Loucy (cell line): Measurements from ENCODE around the gene TRAPPC12.

Experiments
- H2AFZ ChIP-seq: fragments of 200-600 bp; sonication (generic); 2 replicates; pipeline ENCODE4 v1.6.0; 2016; ENCODE audit warnings: antibody characterized with exemption, mild to moderate bottlenecking, low read length, moderate library complexity
- H3F3A ChIP-seq: fragments of 200-600 bp; 2 replicates; pipeline ENCODE4 v1.6.0; 2016; ENCODE audit warnings: antibody characterized with exemption, low read depth, mild to moderate bottlenecking
- H3K27me3 ChIP-seq: fragments of 200-600 bp; sonication (generic); 2 replicates; pipeline ENCODE4 v1.6.1; 2014; ENCODE audit warnings: low read length, mild to moderate bottlenecking; ENCODE audit not compliant: insufficient read depth, poor library complexity, severe bottlenecking
- H3K36me3 ChIP-seq: fragments of 200-600 bp; sonication (generic); 2 replicates; pipeline ENCODE4 v1.6.1; 2016; ENCODE audit warnings: low read length; ENCODE audit not compliant: insufficient read depth
- H3K4me1 ChIP-seq: fragments of 200-600 bp; sonication (generic); 2 replicates; pipeline ENCODE4 v1.5.1; 2014; ENCODE audit warnings: low read length, mild to moderate bottlenecking; ENCODE audit not compliant: insufficient read depth, poor library complexity, severe bottlenecking
- H3K4me2 ChIP-seq: fragments of 200-600 bp; sonication (generic); 2 replicates; pipeline ENCODE4 v1.6.0; 2014; ENCODE audit warnings: antibody characterized with exemption, low read length, low read depth, mild to moderate bottlenecking; ENCODE audit not compliant: poor library complexity, severe bottlenecking
- H3K4me3 ChIP-seq: fragments of 200-600 bp; sonication (generic); 2 replicates; pipeline ENCODE4 v1.5.1; 2014; ENCODE audit warnings: low read length, mild to moderate bottlenecking, mixed read lengths; ENCODE audit not compliant: poor library complexity, severe bottlenecking
- H3K79me2 ChIP-seq: fragments of 200-600 bp; sonication (generic); 2 replicates; pipeline ENCODE4 v1.6.1; 2014; ENCODE audit warnings: low read length; ENCODE audit not compliant: insufficient read depth
- H3K9ac ChIP-seq: fragments of 200-600 bp; sonication (generic); 2 replicates; pipeline ENCODE4 v1.6.0; 2014; ENCODE audit warnings: mild to moderate bottlenecking, low read depth, low read length, moderate library complexity; ENCODE audit not compliant: poor library complexity, severe bottlenecking
- H3K9me2 ChIP-seq: fragments of 200-600 bp; sonication (generic); replicated peaks from 2 replicates; pipeline ENCODE4 v1.6.1; 2016; ENCODE audit warnings: low read depth, low read length, mixed read lengths
- H3K9me3 ChIP-seq: fragments of 200-600 bp; sonication (generic); 2 replicates; pipeline ENCODE4 v1.6.1; 2014; ENCODE audit warnings: mild to moderate bottlenecking, antibody characterized with exemption, low read length, low read depth; ENCODE audit not compliant: insufficient read depth
- H4K20me1 ChIP-seq: fragments of 200-600 bp; sonication (generic); 2 replicates; pipeline ENCODE4 v1.6.0; 2014; ENCODE audit warnings: antibody characterized with exemption, low read length, mild to moderate bottlenecking; ENCODE audit not compliant: insufficient read depth, poor library complexity, severe bottlenecking
- EZH2phosphoT487 ChIP-seq: fragments of 200-600 bp; IDR thresholded peaks from 2 replicates; pipeline ENCODE4 v1.6.1; 2018; ENCODE audit warnings: antibody characterized with exemption, mild to moderate bottlenecking, moderate library complexity, borderline replicate concordance
- TF ChIP-seq, protein P1 (sequence below): fragments of 200-600 bp; sonication (generic); conservative IDR thresholded peaks from 2 replicates; pipeline ENCODE4 v1.5.1; 2014; ENCODE audit warnings: mild to moderate bottlenecking, antibody characterized with exemption, low read length

The TRAPPC12 gene

GRCh38 chr2:3449086-3449485 is 69.6 kb downstream of the TRAPPC12 start:
- H3K36me3 ChIP-seq = peaks cover 48% of the 10 kb centered on the region; the same call in 1 of the 2 replicates
- no peaks in the 10 kb centered on the region for H3F3A ChIP-seq
- H3K9ac ChIP-seq = no peak overlapping the region
- TF ChIP-seq EZH2phosphoT487 = no peak
- TF ChIP-seq, protein P1, sequence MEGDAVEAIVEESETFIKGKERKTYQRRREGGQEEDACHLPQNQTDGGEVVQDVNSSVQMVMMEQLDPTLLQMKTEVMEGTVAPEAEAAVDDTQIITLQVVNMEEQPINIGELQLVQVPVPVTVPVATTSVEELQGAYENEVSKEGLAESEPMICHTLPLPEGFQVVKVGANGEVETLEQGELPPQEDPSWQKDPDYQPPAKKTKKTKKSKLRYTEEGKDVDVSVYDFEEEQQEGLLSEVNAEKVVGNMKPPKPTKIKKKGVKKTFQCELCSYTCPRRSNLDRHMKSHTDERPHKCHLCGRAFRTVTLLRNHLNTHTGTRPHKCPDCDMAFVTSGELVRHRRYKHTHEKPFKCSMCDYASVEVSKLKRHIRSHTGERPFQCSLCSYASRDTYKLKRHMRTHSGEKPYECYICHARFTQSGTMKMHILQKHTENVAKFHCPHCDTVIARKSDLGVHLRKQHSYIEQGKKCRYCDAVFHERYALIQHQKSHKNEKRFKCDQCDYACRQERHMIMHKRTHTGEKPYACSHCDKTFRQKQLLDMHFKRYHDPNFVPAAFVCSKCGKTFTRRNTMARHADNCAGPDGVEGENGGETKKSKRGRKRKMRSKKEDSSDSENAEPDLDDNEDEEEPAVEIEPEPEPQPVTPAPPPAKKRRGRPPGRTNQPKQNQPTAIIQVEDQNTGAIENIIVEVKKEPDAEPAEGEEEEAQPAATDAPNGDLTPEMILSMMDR = no peak
- no peak overlapping the region for H3K4me2 ChIP-seq
- no peaks in the 10 kb centered on the region for H3K9me3 ChIP-seq
- H4K20me1 ChIP-seq = no peaks in the 10 kb centered on the region
- H3K27me3 ChIP-seq = no peaks in the 10 kb centered on the region
- H3K9me2 ChIP-seq = no peaks in the 10 kb centered on the region
- no peak overlapping the region for H2AFZ ChIP-seq
- no peaks in the 10 kb centered on the region for H3K79me2 ChIP-seq
- no peaks in the 10 kb centered on the region for H3K4me1 ChIP-seq
- H3K4me3 ChIP-seq = no peak overlapping the region

- Histone ChIP-seq H3K9me2 (no peaks in the 10 kb centered on the region), H3K4me3 (no peak overlapping the region), H3K79me2 (no peaks in the 10 kb centered on the region), H3F3A (no peaks in the 10 kb centered on the region), H3K27me3 (no peaks in the 10 kb centered on the region), H3K4me2 (no peak overlapping the region), H4K20me1 (no peaks in the 10 kb centered on the region), H3K36me3 (peaks cover 43% of the 10 kb centered on the region; the same call in 1 of the 2 replicates), H3K9me3 (no peaks in the 10 kb centered on the region), H3K4me1 (no peaks in the 10 kb centered on the region), H3K9ac (no peak overlapping the region), H2AFZ (no peak overlapping the region)
- TF ChIP-seq, protein P1 = no peak
- no peak for TF ChIP-seq EZH2phosphoT487
Observed at GRCh38 chr2:3449936-3450335, 70.4 kb downstream of the TRAPPC12 start.

DNA sequence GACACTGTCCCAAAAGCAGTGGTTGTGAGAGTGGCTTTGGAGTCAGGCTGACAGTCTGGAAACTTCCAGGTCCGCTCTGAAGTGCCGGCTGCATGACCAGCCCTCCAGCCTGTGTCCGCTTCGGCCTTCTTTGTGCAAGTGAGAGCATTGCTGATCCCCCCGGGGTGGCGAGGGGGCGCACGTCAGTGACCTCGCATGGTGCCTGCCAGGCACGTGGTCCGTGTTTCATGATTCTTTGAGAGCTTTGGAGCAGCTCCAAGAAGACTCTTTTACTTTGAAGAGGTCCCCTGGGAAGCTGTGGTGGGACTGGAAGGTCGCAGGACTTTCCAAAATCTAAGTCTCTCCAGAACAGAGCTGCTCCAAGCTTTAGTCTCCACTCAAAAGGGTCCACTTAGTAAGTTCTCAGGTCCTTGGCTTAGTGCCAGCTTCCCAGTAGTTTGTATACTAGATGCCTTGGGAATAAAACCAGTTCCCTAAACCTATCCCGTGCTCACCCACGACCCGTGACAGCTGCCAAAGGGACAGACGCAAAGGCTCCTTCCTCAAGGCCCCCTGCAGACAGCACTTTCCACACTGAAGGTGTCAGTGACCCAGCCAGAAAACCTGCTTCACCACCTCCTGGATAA is 71.0 kb downstream of the TRAPPC12 start:
- H2AFZ ChIP-seq = no peak overlapping the region
- H3K27me3 ChIP-seq = no peaks in the 10 kb centered on the region
- no peaks in the 10 kb centered on the region for H3K4me1 ChIP-seq
- no peak overlapping the region for H3K4me3 ChIP-seq
- no peak for TF ChIP-seq EZH2phosphoT487
- TF ChIP-seq, protein P1 = no peak
- H3K4me2 ChIP-seq = no peak overlapping the region
- peaks cover 38% of the 10 kb centered on the region; the same call in 1 of the 2 replicates for H3K36me3 ChIP-seq
- H3K79me2 ChIP-seq = no peaks in the 10 kb centered on the region
- no peaks in the 10 kb centered on the region for H3F3A ChIP-seq
- no peaks in the 10 kb centered on the region for H4K20me1 ChIP-seq
- H3K9ac ChIP-seq = no peak overlapping the region
- H3K9me2 ChIP-seq = no peaks in the 10 kb centered on the region
- H3K9me3 ChIP-seq = no peaks in the 10 kb centered on the region
